ENCODE data around the gene CLDND1.

CLDND1 gene

GRCh38 chr3:98553753-98554152 lies 31.1 kb upstream of the CLDND1 start:
- no peak for TF ChIP-seq ISL1 (CRISPR knock-in tag; IDR thresholded peaks at IDR 0.05)
- no peak for TF ChIP-seq SNAI2 (CRISPR knock-in tag; IDR thresholded peaks at IDR 0.05)
- no peak for TF ChIP-seq ZFP3 (CRISPR knock-in tag; IDR thresholded peaks at IDR 0.05)
- no peak for TF ChIP-seq PPARA (CRISPR knock-in tag; IDR thresholded peaks at IDR 0.05; ENCODE audit: borderline replicate concordance)
- TF ChIP-seq ZNF70 (CRISPR knock-in tag; IDR thresholded peaks at IDR 0.05) = no peak
- TF ChIP-seq, protein P1, sequence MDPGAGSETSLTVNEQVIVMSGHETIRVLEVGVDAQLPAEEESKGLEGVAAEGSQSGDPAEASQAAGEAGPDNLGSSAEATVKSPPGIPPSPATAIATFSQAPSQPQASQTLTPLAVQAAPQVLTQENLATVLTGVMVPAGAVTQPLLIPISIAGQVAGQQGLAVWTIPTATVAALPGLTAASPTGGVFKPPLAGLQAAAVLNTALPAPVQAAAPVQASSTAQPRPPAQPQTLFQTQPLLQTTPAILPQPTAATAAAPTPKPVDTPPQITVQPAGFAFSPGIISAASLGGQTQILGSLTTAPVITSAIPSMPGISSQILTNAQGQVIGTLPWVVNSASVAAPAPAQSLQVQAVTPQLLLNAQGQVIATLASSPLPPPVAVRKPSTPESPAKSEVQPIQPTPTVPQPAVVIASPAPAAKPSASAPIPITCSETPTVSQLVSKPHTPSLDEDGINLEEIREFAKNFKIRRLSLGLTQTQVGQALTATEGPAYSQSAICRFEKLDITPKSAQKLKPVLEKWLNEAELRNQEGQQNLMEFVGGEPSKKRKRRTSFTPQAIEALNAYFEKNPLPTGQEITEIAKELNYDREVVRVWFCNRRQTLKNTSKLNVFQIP (CRISPR knock-in tag; IDR thresholded peaks at IDR 0.05; ENCODE audit: borderline replicate concordance, low read depth) = no peak
- no peak for TF ChIP-seq ZFP30 (CRISPR knock-in tag; IDR thresholded peaks at IDR 0.05)
- no peak for TF ChIP-seq CSDC2 (CRISPR knock-in tag; IDR thresholded peaks at IDR 0.05)
- no peak for TF ChIP-seq GLIS3 (CRISPR knock-in tag; IDR thresholded peaks at IDR 0.05)
- TF ChIP-seq ARNTL (CRISPR knock-in tag; IDR thresholded peaks at IDR 0.05; ENCODE audit: borderline replicate concordance, low read depth) = no peak
- no peak for TF ChIP-seq CSRNP3 (CRISPR knock-in tag; IDR thresholded peaks at IDR 0.05)
- no peak for TF ChIP-seq ZNF8 (CRISPR knock-in tag; IDR thresholded peaks at IDR 0.05)
- TF ChIP-seq TOX (CRISPR knock-in tag; IDR thresholded peaks at IDR 0.05; ENCODE audit: borderline replicate concordance) = no peak
- TF ChIP-seq ZC3H10 (CRISPR knock-in tag; IDR thresholded peaks at IDR 0.05) = no peak
- no peak for TF ChIP-seq BACH2 (CRISPR knock-in tag; IDR thresholded peaks at IDR 0.05; ENCODE audit: borderline replicate concordance)
- TF ChIP-seq, protein P2, sequence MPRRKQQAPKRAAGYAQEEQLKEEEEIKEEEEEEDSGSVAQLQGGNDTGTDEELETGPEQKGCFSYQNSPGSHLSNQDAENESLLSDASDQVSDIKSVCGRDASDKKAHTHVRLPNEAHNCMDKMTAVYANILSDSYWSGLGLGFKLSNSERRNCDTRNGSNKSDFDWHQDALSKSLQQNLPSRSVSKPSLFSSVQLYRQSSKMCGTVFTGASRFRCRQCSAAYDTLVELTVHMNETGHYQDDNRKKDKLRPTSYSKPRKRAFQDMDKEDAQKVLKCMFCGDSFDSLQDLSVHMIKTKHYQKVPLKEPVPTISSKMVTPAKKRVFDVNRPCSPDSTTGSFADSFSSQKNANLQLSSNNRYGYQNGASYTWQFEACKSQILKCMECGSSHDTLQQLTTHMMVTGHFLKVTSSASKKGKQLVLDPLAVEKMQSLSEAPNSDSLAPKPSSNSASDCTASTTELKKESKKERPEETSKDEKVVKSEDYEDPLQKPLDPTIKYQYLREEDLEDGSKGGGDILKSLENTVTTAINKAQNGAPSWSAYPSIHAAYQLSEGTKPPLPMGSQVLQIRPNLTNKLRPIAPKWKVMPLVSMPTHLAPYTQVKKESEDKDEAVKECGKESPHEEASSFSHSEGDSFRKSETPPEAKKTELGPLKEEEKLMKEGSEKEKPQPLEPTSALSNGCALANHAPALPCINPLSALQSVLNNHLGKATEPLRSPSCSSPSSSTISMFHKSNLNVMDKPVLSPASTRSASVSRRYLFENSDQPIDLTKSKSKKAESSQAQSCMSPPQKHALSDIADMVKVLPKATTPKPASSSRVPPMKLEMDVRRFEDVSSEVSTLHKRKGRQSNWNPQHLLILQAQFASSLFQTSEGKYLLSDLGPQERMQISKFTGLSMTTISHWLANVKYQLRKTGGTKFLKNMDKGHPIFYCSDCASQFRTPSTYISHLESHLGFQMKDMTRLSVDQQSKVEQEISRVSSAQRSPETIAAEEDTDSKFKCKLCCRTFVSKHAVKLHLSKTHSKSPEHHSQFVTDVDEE (CRISPR knock-in tag; IDR thresholded peaks at IDR 0.05) = no peak
- ATAC-seq = no peak

- ATAC-seq = no peak
- TF ChIP-seq ZC3H10 (CRISPR knock-in tag; IDR thresholded peaks at IDR 0.05) = no peak
Observed at GRCh38 chr3:98553021-98553563, 30.4 kb upstream of the CLDND1 start.

GRCh38 chr3:98552232-98553020 lies 29.7 kb upstream of the CLDND1 start:
- no peak for ATAC-seq

More at GRCh38 chr3:98552232-98553020, 29.7 kb upstream of the CLDND1 start:
- TF ChIP-seq TOX (CRISPR knock-in tag; IDR thresholded peaks at IDR 0.05; ENCODE audit: borderline replicate concordance) (no peak), SNAI2 (CRISPR knock-in tag; IDR thresholded peaks at IDR 0.05) (no peak), ZFP3 (CRISPR knock-in tag; IDR thresholded peaks at IDR 0.05) (no peak), ZNF70 (CRISPR knock-in tag; IDR thresholded peaks at IDR 0.05) (no peak), ARNTL (CRISPR knock-in tag; IDR thresholded peaks at IDR 0.05; ENCODE audit: borderline replicate concordance, low read depth) (no peak), BACH2 (CRISPR knock-in tag; IDR thresholded peaks at IDR 0.05; ENCODE audit: borderline replicate concordance) (no peak), PPARA (CRISPR knock-in tag; IDR thresholded peaks at IDR 0.05; ENCODE audit: borderline replicate concordance) (no peak), CSDC2 (CRISPR knock-in tag; IDR thresholded peaks at IDR 0.05) (no peak), RARB (CRISPR knock-in tag; IDR thresholded peaks at IDR 0.05) (no peak), CSRNP3 (CRISPR knock-in tag; IDR thresholded peaks at IDR 0.05) (no peak), ZFP30 (CRISPR knock-in tag; IDR thresholded peaks at IDR 0.05) (no peak), TCF4 (CRISPR knock-in tag; IDR thresholded peaks at IDR 0.05; ENCODE audit: borderline replicate concordance) (no peak)

All from SK-N-SH treated with all-trans-retinoic acid at 6 μM for 48 hours (cell line).